HEK293T (cell line): ENCODE measurements around the gene P3R3URF.

ENCODE experiments used
- CTCF ChIA-PET: fragments of 350-600 bp; formaldehyde crosslinking; extraction: SDS; loops from one replicate; lab custom pipeline; 2021; ENCODE audit warnings: antibody characterized with exemption, inconsistent platforms; lab: Yijun Ruan, JAX
- POLR2A ChIA-PET: fragments of 350-600 bp; formaldehyde crosslinking; extraction: SDS; loops from one replicate; lab custom pipeline; 2020; ENCODE audit warnings: antibody characterized with exemption, inconsistent platforms; lab: Yijun Ruan, JAX
- DNase-seq: peaks from one replicate; pipeline ENCODE4 v3.0.0; 2012; ENCODE audit warnings: mixed read lengths; ENCODE audit errors: extremely low spot score
- ARNT ChIP-seq: fragments of 450-650 bp; IDR thresholded peaks from 2 replicates; pipeline ENCODE4 v1.6.1; 2017; ENCODE audit warnings: mild to moderate bottlenecking
- BHLHE40 ChIP-seq: fragments of 450-650 bp; IDR thresholded peaks from 2 replicates; pipeline ENCODE4 v1.6.1; 2016; ENCODE audit warnings: mild to moderate bottlenecking, moderate library complexity, borderline replicate concordance
- CTBP1 ChIP-seq: fragments of 450-650 bp; IDR thresholded peaks from 2 replicates; pipeline ENCODE4 v1.6.1; 2016; ENCODE audit warnings: borderline replicate concordance
- ELF4 ChIP-seq: fragments of 450-650 bp; IDR thresholded peaks from 2 replicates; pipeline ENCODE4 v1.6.1; 2017; ENCODE audit warnings: antibody characterized with exemption
- FOXA1 ChIP-seq: fragments of 450-650 bp; IDR thresholded peaks from 2 replicates; pipeline ENCODE4 v1.6.1; 2016; ENCODE audit warnings: mild to moderate bottlenecking
- FOXK2 ChIP-seq: fragments of 450-650 bp; IDR thresholded peaks from 2 replicates; pipeline ENCODE4 v1.6.1; 2016; ENCODE audit warnings: mild to moderate bottlenecking
- FOXM1 ChIP-seq: fragments of 450-650 bp; IDR thresholded peaks from 2 replicates; pipeline ENCODE4 v1.6.1; 2017; ENCODE audit warnings: mild to moderate bottlenecking, borderline replicate concordance
- HDGF ChIP-seq: fragments of 450-650 bp; IDR thresholded peaks from 2 replicates; pipeline ENCODE4 v1.6.1; 2017; ENCODE audit warnings: antibody characterized with exemption, borderline replicate concordance
- L3MBTL2 ChIP-seq: fragments of 450-650 bp; conservative IDR thresholded peaks from 2 replicates; pipeline ENCODE4 v1.6.1; 2016; ENCODE audit warnings: mild to moderate bottlenecking
- LEF1 ChIP-seq: fragments of 450-650 bp; IDR thresholded peaks from 2 replicates; pipeline ENCODE4 v1.6.1; 2017; ENCODE audit warnings: mild to moderate bottlenecking, borderline replicate concordance
- NFRKB ChIP-seq: fragments of 450-650 bp; IDR thresholded peaks from 2 replicates; pipeline ENCODE4 v1.6.1; 2016; ENCODE audit warnings: mild to moderate bottlenecking, moderate library complexity
- SP1 ChIP-seq: fragments of 450-650 bp; IDR thresholded peaks from 2 replicates; pipeline ENCODE4 v1.6.1; 2017
- SUZ12 ChIP-seq: fragments of 450-650 bp; IDR thresholded peaks from 2 replicates; pipeline ENCODE4 v1.6.1; 2016; ENCODE audit warnings: mild to moderate bottlenecking
- TARDBP ChIP-seq: fragments of 450-650 bp; IDR thresholded peaks from 2 replicates; pipeline ENCODE4 v1.6.1; 2016
- ZNF384 ChIP-seq: fragments of 450-650 bp; IDR thresholded peaks from 2 replicates; pipeline ENCODE4 v1.6.1; 2016
- TF ChIP-seq, protein P1 (sequence below): fragments of 450-650 bp; IDR thresholded peaks from 2 replicates; pipeline ENCODE4 v1.6.1; 2016

P3R3URF gene

DNA sequence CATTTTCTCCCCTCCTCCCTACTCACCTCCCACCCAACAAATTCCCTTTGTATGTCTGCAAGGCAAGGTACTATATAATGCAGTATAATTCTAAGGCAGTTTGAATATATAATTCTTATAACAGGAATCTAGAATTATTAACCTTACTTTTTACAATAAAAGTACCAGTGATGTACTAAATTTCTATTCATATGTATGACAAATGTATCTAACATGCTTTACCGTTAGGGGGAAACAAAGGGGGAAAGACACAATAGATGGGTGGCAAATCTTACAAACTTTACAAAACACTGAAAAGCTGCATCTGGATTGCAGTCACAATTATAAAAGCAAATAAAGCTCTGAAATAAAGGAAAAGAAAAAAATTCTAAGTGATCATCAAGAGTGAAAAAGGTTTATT lies 46.2 kb downstream of the P3R3URF start:
- DNase-seq = no peak
- TF ChIP-seq FOXA1 (no peak), NFRKB (no peak), HDGF (no peak), FOXM1 (no peak), ZNF384 (no peak), SP1 (no peak), CTBP1 (no peak), ELF4 (no peak), LEF1 (no peak), FOXK2 (no peak), BHLHE40 (no peak), SUZ12 (no peak), TARDBP (no peak), L3MBTL2 (no peak), ARNT (no peak)
- TF ChIP-seq, protein P1, sequence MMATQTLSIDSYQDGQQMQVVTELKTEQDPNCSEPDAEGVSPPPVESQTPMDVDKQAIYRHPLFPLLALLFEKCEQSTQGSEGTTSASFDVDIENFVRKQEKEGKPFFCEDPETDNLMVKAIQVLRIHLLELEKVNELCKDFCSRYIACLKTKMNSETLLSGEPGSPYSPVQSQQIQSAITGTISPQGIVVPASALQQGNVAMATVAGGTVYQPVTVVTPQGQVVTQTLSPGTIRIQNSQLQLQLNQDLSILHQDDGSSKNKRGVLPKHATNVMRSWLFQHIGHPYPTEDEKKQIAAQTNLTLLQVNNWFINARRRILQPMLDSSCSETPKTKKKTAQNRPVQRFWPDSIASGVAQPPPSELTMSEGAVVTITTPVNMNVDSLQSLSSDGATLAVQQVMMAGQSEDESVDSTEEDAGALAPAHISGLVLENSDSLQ = no peak
- ChIA-PET CTCF (no interaction called here), POLR2A (interaction anchor here (0.8 to 1.1 kb wide), 2 partner anchors 12 to 15 kb away, joined by 3 read pairs; no protein-coding TSS in a partner anchor)

GRCh38 chr1:46128344-46128743 lies 47.9 kb downstream of the P3R3URF start:
- no peak for DNase-seq
- ChIA-PET CTCF (interaction anchor here (0.6 kb wide), 1 partner anchor 11 kb away, joined by 3 read pairs; no protein-coding TSS in a partner anchor), POLR2A (interaction anchor here (1.4 kb wide), 1 partner anchor 55 kb away, joined by 4 read pairs; no protein-coding TSS in a partner anchor)
- no peak for TF ChIP-seq FOXM1
- TF ChIP-seq SUZ12 = no peak
- no peak for TF ChIP-seq BHLHE40
- TF ChIP-seq TARDBP = no peak
- no peak for TF ChIP-seq SP1
- no peak for TF ChIP-seq LEF1
